Cardiac fibroblast (primary cell): Measurements from ENCODE around the gene RPGR.

Experiments
- DNase-seq, 2 donors: peaks; one replicate each; pipeline versions ENCODE4 v3.0.0 to v3.0.0-alpha.2; 2010; ENCODE audit warnings: low read depth in 2 of 2
- H3K4me3 ChIP-seq, 2 donors: replicated peaks in 1 of 2; 1 replicate in 1 of 2; 2 replicates in 1 of 2; pipeline ENCODE4 v1.5.1; 2011; ENCODE audit warnings: low read depth in 2 of 2, low read length in 2 of 2, mild to moderate bottlenecking in 2 of 2, moderate library complexity in 1 of 2
- TF ChIP-seq, protein P1 (sequence below): IDR thresholded peaks from one replicate; pipeline ENCODE4 v1.5.1; 2011; ENCODE audit warnings: low read depth, mild to moderate bottlenecking, low read length, inconsistent platforms

RPGR gene

GRCh38 chrX:38232079-38232686 is 95.1 kb downstream of the RPGR start:
- H3K4me3 ChIP-seq = no peak overlapping the region
- peak; percentile 74 to 81 for DNase-seq
- TF ChIP-seq, protein P1, sequence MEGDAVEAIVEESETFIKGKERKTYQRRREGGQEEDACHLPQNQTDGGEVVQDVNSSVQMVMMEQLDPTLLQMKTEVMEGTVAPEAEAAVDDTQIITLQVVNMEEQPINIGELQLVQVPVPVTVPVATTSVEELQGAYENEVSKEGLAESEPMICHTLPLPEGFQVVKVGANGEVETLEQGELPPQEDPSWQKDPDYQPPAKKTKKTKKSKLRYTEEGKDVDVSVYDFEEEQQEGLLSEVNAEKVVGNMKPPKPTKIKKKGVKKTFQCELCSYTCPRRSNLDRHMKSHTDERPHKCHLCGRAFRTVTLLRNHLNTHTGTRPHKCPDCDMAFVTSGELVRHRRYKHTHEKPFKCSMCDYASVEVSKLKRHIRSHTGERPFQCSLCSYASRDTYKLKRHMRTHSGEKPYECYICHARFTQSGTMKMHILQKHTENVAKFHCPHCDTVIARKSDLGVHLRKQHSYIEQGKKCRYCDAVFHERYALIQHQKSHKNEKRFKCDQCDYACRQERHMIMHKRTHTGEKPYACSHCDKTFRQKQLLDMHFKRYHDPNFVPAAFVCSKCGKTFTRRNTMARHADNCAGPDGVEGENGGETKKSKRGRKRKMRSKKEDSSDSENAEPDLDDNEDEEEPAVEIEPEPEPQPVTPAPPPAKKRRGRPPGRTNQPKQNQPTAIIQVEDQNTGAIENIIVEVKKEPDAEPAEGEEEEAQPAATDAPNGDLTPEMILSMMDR = no peak

- H3K4me3 ChIP-seq = no peak overlapping the region
- TF ChIP-seq, protein P1 = no peak
- DNase-seq = peak in 1 of 2 donors; percentile 71
These were observed 102.2 kb downstream of the RPGR start for GRCh38 chrX:38225093-38225492.

DNA sequence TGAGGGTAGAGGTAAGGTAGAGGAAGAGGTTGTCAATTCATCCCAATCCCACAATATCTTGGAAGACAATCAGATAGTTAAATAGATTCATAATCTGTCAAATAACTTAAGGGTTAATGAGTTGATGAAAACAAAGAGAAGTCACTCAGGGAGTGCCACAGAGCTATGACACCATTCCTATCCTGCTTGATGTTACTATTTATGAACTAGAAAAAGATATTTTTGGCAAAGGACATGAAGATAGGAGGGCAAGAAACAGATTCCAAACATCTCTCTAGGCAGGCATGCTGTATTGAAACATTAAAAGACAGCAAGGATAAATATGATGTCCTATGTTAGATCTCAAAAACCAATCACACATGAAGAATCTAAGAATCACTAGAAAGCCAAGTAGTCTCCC is 103.1 kb downstream of the RPGR start:
- no peak overlapping the region for H3K4me3 ChIP-seq
- TF ChIP-seq, protein P1 = no peak
- DNase-seq = no peak

DNA sequence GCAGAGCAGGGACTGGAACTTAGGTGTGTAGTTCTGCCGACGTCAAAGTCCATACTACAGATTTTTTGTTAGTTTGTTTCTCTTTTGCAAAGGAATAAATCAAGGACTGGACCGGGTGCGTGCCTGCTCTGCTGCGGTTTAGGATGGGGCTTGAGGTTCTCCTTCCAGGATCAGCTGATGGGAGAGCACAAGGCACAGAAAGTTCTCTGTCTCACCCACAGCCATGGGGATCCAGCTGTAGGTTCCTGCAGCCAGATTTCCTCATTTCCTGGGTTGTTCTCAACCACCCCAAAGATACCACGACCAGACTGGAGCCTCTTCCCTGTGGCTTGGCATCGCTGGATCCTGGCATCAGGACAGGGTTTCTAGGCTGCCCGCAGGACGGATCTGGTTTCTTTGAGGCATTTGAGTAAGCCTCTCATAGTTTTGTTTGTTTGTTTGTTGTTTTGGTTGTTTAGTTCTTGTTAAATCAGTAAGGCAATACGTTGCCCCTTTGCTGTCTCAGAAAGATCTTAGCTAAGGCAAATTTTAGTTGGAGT is 105.8 kb downstream of the RPGR start:
- peak overlapping the region; percentile 74 to 78 for H3K4me3 ChIP-seq
- TF ChIP-seq, protein P1 = no peak
- DNase-seq = peak in 1 of 2 donors; percentile 38

GRCh38 chrX:38220415-38221390 is 106.6 kb downstream of the RPGR start, which contains the start of gene SRPX:
Gene SRPX (minus strand): TSS chrX:38220871. CDS start chrX:38220792, 79 bp downstream.
- TF ChIP-seq, protein P1 = no peak
- peak; percentile 48 to 83 for DNase-seq
- peak within 1 kb of the TSS; percentile 74 to 78 for H3K4me3 ChIP-seq

DNA sequence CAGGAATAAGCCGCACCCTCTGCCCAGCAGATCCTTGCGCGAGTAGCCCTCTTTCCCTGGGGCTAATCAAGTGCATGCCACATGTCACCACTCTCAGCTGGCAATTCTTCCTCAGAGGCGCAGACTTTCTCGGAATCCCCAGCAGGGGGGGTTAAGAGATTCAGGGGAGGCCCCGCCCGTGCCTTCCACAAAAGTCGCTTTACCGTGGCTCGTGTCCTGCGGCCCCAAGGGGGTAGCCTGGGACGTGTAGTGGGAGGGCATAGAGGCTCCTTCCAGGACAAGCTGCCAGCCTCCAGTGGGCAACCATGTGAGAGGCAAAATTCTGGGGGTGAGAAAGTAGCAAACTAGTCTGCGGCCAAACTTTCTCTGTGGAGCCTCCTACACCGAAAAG is 107.3 kb downstream of the RPGR start:
- H3K4me3 ChIP-seq = peak overlapping the region; percentile 74 to 78
- TF ChIP-seq, protein P1 = peak; percentile 38
- DNase-seq = peak; percentile 66 to 74
